Fibroblast of lung (primary cell): ENCODE data around the gene ARMC9. TPM values are rescaled to one million over a fixed set of nuclear protein-coding genes. Genes with fewer than 3 reads are reported as not detected.

Experiments used
- DNase-seq, 2 donors: peaks; one replicate each; pipeline versions ENCODE4 v3.0.0 to v3.0.0-alpha.2; 2010; ENCODE audit warnings: low read depth in 2 of 2
- H2AFZ ChIP-seq: 2 replicates; pipeline ENCODE4 v1.5.1; 2012; ENCODE audit warnings: low read length, control low read depth, inconsistent platforms
- H3K27ac ChIP-seq: 2 replicates; pipeline ENCODE4 v1.5.1; 2011; ENCODE audit warnings: low read length, control low read depth; ENCODE audit not compliant: insufficient read depth
- H3K27me3 ChIP-seq: 2 replicates; pipeline ENCODE4 v1.5.1; 2011; ENCODE audit warnings: mild to moderate bottlenecking, low read length; ENCODE audit not compliant: control insufficient read depth, insufficient read depth
- H3K36me3 ChIP-seq: 2 replicates; pipeline ENCODE4 v1.5.1; 2011; ENCODE audit warnings: low read length; ENCODE audit not compliant: control insufficient read depth, insufficient read depth
- H3K4me1 ChIP-seq: 2 replicates; pipeline ENCODE4 v1.5.1; 2011; ENCODE audit warnings: low read length; ENCODE audit not compliant: control insufficient read depth, insufficient read depth; ENCODE audit errors: extremely low read depth
- H3K4me2 ChIP-seq: 2 replicates; pipeline ENCODE4 v1.5.1; 2011; ENCODE audit warnings: low read length, control low read depth; ENCODE audit not compliant: insufficient read depth; ENCODE audit errors: extremely low read depth
- H3K4me3 ChIP-seq, 4 experiments: fragments of 200-600 bp in 1 of 4; sonication (generic) in 1 of 4; replicated peaks in 1 of 4; 2 replicates each; pipeline ENCODE4 v1.5.1; 2011 to 2016; ENCODE audit warnings: low read length in 4 of 4, low read depth in 3 of 4, mild to moderate bottlenecking in 3 of 4, control low read depth in 2 of 4, inconsistent platforms in 1 of 4, mixed read lengths in 1 of 4; ENCODE audit not compliant: insufficient read depth in 1 of 4; ENCODE audit errors: control extremely low read depth in 1 of 4
- H3K79me2 ChIP-seq: 2 replicates; pipeline ENCODE4 v1.5.1; 2012; ENCODE audit warnings: mild to moderate bottlenecking, low read length, inconsistent platforms; ENCODE audit not compliant: control insufficient read depth, insufficient read depth
- H3K9ac ChIP-seq: 2 replicates; pipeline ENCODE4 v1.5.1; 2011; ENCODE audit warnings: mild to moderate bottlenecking, low read length, control low read depth; ENCODE audit not compliant: insufficient read depth
- H3K9me3 ChIP-seq: 2 replicates; pipeline ENCODE4 v1.5.1; 2012; ENCODE audit warnings: low read depth, low read length; ENCODE audit not compliant: control insufficient read depth, insufficient read depth
- H4K20me1 ChIP-seq: 2 replicates; pipeline ENCODE4 v1.5.1; 2011; ENCODE audit warnings: low read length; ENCODE audit not compliant: control insufficient read depth, insufficient read depth; ENCODE audit errors: extremely low read depth
- CTCF ChIP-seq, 2 donors: IDR thresholded peaks in 1 of 2; conservative IDR thresholded peaks in 1 of 2; 1 replicate in 1 of 2; 2 replicates in 1 of 2; pipeline ENCODE4 v1.5.1; 2011 to 2012; ENCODE audit warnings: low read length in 2 of 2, control low read depth in 1 of 2, inconsistent platforms in 1 of 2, low read depth in 1 of 2, mild to moderate bottlenecking in 1 of 2
- EZH2 ChIP-seq: IDR thresholded peaks from 2 replicates; pipeline ENCODE4 v1.5.1; 2012; ENCODE audit warnings: low read length, control low read depth, mild to moderate bottlenecking; ENCODE audit errors: missing control alignments
- polyA plus RNA-seq, 2 donors: library from polyadenylated mRNA; depleted of rRNA in 1 of 2; stranded (reverse) in 1 of 2; unstranded in 1 of 2; fragments of >200 nt; gene quantifications; 2 replicates each; pipeline ENCODE4 v1.2.1, GENCODE V29; 2011 to 2012; ENCODE audit warnings: missing spikeins in 1 of 2
- total RNA-seq: library from RNA; depleted of rRNA; stranded (reverse); fragments of >200 nt; gene quantifications from 2 replicates; pipeline ENCODE4 v1.2.1, GENCODE V29; 2014

Gene ARMC9
- total and polyA plus RNA-seq, 2 donors (not counting 1 experiment from before 2014, with no cell fraction given): 68.4 to 153 TPM

GRCh38 chr2:231364061-231364460 lies 165.6 kb downstream of the ARMC9 start:
- Histone ChIP-seq H4K20me1 (no peaks in the 10 kb centered on the region), H3K9me3 (no peaks in the 10 kb centered on the region), H3K27me3 (no peaks in the 10 kb centered on the region), H3K4me1 (no peaks in the 10 kb centered on the region), H3K27ac (no peak overlapping the region), H3K4me3 (no peak overlapping the region), H3K36me3 (peaks cover 4% of the 10 kb centered on the region), H3K4me2 (no peak overlapping the region), H3K79me2 (no peaks in the 10 kb centered on the region), H2AFZ (no peak overlapping the region), H3K9ac (no peak overlapping the region)
- TF ChIP-seq EZH2 (no peak), CTCF (conservative IDR thresholded peaks at IDR 0.05 in 1 of 2, IDR thresholded peaks at IDR 0.05 in 1 of 2; ENCODE audit: low read depth in 1 of 2, low read length in 2 of 2) (no peak)
- DNase-seq: no peak

- Histone ChIP-seq H3K4me1 (no peaks in the 10 kb centered on the region), H3K79me2 (no peaks in the 10 kb centered on the region), H3K36me3 (peaks cover 4% of the 10 kb centered on the region), H2AFZ (no peak overlapping the region), H3K27ac (no peak overlapping the region), H3K9me3 (no peaks in the 10 kb centered on the region), H3K4me2 (no peak overlapping the region), H3K9ac (no peak overlapping the region), H3K27me3 (no peaks in the 10 kb centered on the region), H4K20me1 (no peaks in the 10 kb centered on the region), H3K4me3 (no peak overlapping the region)
- peak; percentile 63 to 72 for DNase-seq
- no peak for TF ChIP-seq EZH2
- TF ChIP-seq CTCF (conservative IDR thresholded peaks at IDR 0.05 in 1 of 2, IDR thresholded peaks at IDR 0.05 in 1 of 2; ENCODE audit: low read depth in 1 of 2, low read length in 2 of 2): no peak
These were observed 166.8 kb downstream of the ARMC9 start for GRCh38 chr2:231364961-231365810.

GRCh38 chr2:231367178-231367577 lies 168.7 kb downstream of the ARMC9 start:
- Histone ChIP-seq H3K9me3 (no peaks in the 10 kb centered on the region), H3K27ac (no peak overlapping the region), H4K20me1 (no peaks in the 10 kb centered on the region), H3K79me2 (no peaks in the 10 kb centered on the region), H3K4me1 (no peaks in the 10 kb centered on the region), H2AFZ (no peak overlapping the region), H3K4me2 (no peak overlapping the region), H3K36me3 (no peaks in the 10 kb centered on the region), H3K4me3 (no peak overlapping the region), H3K27me3 (no peaks in the 10 kb centered on the region), H3K9ac (no peak overlapping the region)
- no peak for DNase-seq
- TF ChIP-seq CTCF (conservative IDR thresholded peaks at IDR 0.05 in 1 of 2, IDR thresholded peaks at IDR 0.05 in 1 of 2; ENCODE audit: low read depth in 1 of 2, low read length in 2 of 2): no peak
- no peak for TF ChIP-seq EZH2
